GM18511 (cell line): ENCODE results near the gene KLHL12.

Experiments used
- ATAC-seq: cut with Tn5 transposase; IDR thresholded peaks from one replicate; pipeline ENCODE4 v1.9.1; 2021; ENCODE audit warnings: mild to moderate bottlenecking, moderate library complexity; ENCODE audit not compliant: unreplicated experiment

Gene KLHL12

GRCh38 chr1:202844259-202844658 is 82.8 kb downstream of the KLHL12 start:
- ATAC-seq: no peak

- no peak for ATAC-seq
Measured at GRCh38 chr1:202843081-202843480, 84.0 kb downstream of the KLHL12 start.
